Glomerular endothelial cell (primary cell): ENCODE results near the gene PDE10A. TPM values are rescaled to one million over a fixed set of nuclear protein-coding genes. Genes with fewer than 3 reads are reported as not detected.

ENCODE experiments used
- DNase-seq: peaks from one replicate; pipeline ENCODE4 v3.0.0-alpha.2; 2011; ENCODE audit warnings: low read depth, low spot score; ENCODE audit errors: extremely low read depth
- total RNA-seq: library from RNA; depleted of rRNA; stranded (reverse); fragments of >200 nt; gene quantifications from 2 replicates; pipeline ENCODE4 v1.2.3, GENCODE V29; 2015

The PDE10A gene
- 5.4 and 10.0 TPM in 2 replicates for total RNA-seq

DNA sequence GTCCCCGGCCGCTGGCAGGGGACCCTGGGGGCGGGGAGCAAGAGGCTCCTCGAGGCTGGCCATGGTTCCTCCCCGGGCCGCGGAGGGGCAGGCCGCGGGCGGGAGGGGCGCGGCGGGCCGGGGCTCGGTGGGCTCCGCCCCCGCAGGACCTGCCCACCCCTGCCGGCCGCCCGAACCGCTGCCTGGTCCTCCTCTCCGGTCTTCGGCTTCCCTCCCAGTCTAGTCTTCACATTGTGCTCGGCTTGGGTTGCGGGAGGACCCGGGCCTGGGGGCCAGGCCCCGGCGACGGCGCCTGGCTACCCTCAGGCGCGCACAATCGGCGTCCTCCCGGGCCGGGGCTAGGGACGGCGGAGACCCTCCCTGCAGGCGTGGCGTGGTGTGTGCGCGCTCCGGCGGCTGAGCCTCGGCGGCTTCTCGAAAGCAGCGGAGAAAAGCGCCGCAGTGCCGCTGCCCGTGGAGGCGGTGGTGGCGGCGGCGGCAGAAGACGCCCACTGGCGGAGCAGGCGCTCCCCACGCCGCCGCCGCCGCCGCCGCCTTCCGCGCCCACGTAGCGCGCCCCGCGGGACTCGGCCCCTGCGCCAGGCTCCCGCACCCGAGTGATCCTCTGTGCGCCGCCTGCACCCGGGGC lies at the start of gene PDE10A:
Gene PDE10A (minus strand): TSS at position 493 of the 628 bp plus-strand sequence. CDS start 430 bp downstream, at position 63.
- DNase-seq = no peak

DNA sequence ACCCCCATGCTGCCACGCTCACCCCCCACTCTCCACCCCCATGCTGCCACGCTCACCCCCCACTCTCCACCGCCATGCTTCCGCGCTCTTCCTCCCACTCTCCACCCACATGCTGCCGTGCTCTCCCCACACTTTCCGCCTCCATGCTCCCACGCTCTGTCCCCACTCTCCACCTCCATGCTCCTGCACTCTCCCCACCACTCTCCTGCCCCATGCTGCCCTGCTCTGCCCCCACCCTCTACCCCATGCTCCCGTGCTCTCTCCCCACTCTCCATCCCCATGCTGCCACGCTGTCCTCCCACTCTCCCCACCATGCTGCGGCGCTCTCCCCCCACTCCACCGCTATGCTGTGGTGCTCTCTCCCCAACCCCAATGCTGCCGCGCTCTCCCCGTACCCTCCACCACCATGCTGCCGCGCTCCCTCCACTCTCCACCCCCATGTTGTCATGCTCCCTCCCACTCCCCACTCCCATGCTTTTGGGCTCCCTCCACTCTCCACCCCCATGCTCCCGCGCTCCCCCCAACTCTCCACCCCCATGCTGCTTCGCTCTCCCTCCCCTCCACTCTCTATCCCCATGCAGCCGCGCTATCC lies 46.0 kb upstream of the PDE10A start:
- DNase-seq = no peak

DNA sequence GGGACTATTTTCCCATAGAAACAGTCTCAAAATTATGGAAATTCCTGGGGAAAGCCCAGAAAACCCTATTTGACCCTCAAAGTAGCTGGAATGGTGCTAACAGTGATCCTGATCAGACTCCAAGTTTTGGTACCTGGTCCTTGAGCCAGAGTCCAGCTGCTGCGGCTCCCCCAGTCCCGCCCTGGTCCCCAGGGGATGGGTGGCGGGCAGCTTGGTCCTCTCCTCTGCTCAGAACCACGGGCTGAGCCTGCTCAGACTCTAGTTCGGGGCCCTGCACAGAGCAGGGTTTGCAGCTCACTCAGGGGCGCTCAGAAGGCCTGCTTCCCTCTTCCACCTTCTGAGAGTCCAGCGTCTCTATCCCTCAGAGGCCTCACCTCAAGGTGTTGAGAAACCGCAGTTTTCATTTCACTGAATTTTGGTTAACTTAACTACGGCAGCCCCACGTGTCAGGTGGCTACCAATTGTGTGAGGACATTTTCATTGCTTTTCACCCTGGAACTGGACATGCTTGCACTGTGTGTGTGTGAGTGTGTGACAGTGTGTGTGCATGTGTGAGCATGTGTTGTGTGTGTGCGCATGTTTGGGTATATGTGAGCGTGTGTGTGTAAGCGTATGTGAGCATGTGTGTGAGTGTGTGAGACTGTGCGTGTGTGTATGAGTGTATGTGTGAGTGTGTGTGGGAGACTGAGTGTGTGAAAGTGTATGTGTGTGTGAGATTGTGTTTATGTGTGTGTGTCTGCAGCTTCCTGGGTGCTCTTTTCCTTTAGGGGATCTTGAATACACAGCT lies 44.2 kb upstream of the PDE10A start:
- DNase-seq = no peak

DNA sequence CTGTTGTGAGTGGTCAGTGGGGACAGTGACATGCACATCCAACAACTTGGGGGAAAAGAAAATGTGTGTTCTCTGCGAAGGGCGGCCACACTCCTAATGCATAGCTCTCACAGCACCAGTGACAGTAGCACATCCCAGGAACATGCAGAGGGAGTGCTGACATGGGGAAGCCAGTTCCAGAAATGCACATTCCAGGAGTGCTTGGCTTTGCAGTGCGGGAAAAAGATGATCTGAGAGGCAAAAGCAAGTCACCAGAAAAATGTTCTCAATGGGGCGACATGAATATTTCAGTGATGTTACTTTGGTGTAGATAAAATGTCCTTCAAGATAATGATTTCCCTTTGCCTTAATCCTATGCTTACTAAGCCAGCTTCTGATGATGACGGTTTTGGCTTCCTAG lies 42.9 kb upstream of the PDE10A start:
- no peak for DNase-seq

DNA sequence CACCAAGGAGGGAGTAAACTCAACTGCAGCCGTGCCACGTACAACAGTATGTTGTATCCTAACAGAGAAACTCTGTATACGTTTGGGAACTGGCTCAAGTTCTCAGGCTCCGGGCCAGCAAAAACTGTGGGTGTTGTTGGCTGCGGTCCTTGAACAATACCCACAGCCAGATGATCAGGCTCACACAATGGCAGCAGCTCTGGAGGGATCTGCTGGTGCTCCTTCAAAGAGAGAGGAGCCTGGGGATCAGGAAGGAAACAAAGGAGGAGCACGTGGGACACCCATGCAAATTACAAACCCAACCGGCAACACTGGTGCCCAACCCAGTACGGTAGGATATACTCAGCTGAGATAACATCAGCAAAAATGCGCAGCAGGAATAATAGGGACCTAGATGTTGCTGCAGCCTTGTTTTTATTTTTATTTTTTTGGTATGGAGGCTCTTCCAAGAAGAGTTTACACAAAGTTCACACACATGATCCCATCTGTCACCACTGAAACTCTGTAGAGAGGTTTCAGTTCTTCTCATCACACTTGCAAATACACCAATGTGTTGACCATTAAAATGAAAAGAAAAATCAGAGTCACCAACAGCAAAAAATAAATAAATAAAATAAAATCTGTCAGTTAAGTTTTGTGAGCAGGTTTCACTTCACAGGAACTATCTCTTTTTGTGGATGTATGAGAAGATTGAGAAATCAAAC lies 41.2 kb upstream of the PDE10A start:
- DNase-seq = peak; percentile 27

DNA sequence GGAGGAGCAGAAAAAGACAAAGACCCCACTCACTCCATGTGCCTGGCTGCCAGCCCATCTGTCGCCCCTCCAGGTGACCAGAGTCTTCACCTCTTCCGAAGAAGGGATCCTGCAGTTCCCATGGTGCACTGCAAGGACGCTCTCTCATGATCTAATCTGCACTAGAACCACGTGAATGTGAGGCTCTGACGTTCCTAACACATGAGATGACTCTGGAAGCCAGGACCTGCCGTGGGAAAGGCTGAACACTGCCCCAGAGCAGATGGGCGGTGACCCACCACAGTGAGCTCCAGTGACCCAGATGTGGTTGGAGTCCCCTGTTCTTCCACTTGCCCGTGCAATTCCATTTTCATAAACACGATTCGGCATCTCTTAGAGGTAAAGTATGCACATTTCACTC lies 39.6 kb upstream of the PDE10A start:
- DNase-seq = no peak

DNA sequence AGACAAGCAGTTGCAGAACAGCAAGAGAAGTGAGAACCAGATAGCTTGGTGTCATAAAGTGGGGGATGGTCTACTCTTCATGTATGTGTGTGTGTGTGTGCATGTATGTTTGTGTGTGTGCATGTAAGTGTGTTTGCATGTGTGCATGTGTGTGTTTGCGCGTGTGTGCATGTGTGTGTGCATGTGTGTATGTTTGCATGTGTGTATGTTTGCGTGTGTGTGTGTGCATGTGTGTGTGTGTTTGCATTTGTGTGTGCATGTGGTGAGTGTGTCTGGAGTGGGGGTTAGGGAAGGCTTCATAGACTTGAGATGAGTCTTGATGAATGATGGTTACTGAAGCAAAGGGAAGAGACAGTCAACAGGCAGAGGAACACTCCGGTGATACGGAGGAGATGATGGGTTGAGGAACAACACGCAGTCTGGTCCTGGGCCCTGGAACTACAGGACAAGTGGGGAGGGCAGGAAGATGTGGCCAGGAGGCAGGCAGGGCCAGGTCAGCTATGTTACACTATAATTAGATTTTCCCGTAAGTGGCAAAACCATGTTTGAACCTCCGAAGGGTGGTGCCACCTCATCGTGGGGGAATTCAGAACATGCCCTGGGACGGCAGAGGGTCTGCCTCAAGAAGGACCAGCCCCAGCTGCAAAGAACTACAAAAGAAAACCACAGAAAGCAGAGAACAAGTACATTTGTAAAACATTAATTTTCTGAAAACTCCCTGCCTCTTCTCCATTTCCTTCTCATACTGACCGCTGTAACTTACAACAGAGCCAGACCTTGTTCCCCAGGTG lies 38.7 kb upstream of the PDE10A start:
- no peak for DNase-seq

DNA sequence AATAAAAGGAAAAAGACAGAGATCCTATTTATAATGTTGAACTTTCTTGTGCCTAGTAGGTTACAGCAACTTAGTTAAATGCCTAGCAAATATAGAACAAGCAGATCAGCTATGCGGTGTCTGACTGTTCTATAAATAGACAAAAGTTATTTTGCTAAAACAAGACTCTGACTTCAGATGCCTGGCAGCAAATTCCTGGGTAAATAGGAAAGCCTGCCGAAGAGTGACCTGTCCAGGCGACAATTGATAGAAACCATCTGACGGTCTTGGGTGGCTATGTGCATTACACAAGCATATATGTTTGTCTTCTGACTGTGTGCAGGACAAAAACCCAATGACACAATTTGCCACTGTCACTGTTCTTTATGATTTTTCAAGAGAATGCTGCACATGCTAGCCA lies 38.0 kb upstream of the PDE10A start:
- DNase-seq = no peak

DNA sequence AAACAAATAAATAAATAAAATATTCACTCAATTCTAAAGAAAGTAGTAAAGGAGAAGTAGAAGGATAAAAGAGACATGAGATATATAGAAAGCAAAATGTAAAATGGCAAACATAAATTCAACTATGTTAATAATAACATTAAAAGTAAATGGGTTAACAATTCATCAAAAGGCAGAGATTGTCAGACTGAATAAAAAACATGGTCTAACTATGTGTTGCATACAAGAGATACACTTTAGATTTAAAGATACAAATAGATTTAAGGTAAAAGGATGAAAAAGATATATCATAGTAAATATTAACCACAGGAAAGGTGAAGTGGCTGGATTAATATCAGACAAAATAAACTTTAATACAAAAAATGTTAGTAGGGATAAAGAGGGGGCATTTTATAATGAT lies 35.8 kb upstream of the PDE10A start:
- DNase-seq = no peak

DNA sequence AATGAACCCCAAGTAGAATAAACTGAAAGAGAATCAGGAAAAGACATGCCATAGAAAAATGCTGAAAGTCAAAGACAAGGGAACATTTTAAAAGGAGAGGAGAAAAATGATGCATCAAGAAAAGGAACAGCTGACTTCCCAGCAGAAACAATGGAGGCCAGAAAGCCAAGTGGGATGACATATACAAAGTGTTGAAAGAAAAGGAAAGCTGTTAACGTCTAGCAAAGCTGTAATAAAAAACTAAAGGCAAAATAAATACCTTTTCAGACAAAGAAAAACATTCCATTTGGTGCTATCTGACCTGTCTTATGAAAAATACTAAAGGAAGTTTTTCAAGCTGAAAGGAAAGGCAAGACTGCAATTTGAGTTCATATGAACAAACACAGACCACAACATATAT lies 34.1 kb upstream of the PDE10A start:
- DNase-seq = no peak

DNA sequence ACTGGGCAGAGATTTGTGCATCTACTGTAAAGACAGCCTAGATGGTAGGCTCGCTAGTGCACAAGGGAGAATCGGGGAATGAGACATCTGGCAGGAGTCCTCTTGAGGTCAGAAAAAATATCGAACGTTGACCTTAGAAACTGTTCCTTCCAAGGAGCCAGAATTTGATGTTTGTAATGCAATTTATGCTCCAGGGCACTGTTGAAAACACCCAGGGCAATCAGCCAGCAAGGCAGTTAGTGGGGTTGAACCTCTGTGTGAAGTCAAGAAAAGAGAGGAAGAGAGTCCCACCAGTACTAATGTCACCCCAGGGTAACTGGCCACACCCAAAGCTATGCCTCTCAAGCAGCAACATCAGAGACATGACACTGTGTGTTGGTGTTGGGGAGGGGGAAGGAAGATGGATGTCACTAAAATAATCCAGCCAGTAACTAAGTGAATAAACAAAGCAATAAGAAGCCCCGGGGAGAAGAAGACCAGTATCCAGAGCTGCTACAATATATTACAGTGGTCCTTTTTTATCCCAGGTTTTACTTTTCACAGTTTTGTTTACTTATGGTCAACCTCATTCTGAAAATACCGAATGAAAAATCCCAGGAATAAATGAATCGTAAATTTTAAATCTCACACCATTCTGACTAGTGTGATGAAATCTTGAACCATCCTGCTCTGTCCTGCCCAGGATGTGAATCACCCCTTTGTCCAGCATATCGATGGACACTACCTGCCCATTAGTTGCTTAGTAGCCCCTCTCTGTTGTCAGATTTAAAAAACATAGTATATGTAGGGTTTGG lies 32.9 kb upstream of the PDE10A start:
- DNase-seq = no peak

DNA sequence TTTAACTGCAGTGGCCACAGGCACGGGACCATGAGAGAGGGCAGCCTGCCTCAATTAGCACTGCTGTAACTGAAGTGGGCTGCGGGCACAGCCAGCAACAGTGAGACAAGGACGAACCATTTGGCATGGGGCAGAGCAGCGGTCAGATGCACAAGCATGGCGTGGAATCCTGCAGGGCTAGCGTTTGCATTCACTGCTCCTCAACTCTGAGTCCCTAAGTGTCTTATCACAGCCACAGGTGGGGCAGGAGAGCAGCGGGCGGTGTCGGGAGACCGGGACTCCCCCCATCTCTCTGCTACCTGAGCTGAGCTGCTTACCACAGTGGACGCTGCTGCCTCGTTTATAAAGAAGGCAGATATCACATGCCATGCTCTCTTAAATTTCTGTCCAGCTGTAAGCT lies 31.3 kb upstream of the PDE10A start:
- DNase-seq = no peak

DNA sequence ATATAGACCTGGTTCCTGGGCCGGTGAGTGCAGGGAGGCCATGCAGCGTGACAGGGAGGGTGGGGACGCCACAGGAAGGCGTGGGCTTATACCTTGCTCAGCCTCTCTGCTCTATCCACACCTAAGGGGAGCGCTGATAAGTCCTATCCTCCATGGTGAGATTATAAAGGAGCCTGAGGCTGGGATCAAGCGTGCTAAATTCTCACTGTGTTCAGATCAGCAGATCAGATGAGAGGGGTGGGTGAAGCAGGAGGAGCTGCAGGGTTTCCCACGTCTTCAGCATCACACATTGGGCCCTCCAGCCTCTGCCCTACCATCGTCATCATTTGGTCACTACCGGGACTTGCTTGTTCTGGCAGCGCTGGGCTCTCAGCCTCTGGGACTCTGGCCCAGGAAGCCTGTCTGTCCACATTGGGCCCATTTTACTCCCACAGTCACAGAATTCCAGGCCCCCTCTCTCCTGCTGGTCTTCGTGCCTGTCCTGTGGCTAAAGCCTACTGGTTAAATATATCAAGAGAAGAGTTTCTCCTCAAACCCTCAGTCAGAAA lies 29.1 kb upstream of the PDE10A start:
- no peak for DNase-seq

DNA sequence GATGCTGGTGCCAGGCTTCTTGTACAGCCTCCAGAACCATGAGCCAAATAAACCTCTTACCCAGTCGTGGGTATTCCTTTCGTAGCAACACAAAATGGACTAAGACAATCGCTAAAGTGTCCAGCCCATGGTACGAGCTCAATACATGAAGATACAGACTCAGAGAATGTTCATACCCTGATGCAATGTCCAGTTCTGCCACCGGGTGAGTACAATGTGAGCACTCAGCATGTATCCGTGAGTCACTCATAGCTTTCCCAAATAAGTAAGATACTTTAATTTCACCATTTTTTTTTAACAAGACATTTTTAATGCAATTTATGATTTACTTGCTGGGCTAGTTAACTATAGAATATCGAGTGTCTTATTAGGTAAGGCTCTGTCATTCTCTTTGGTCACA lies 26.7 kb upstream of the PDE10A start:
- DNase-seq = no peak

DNA sequence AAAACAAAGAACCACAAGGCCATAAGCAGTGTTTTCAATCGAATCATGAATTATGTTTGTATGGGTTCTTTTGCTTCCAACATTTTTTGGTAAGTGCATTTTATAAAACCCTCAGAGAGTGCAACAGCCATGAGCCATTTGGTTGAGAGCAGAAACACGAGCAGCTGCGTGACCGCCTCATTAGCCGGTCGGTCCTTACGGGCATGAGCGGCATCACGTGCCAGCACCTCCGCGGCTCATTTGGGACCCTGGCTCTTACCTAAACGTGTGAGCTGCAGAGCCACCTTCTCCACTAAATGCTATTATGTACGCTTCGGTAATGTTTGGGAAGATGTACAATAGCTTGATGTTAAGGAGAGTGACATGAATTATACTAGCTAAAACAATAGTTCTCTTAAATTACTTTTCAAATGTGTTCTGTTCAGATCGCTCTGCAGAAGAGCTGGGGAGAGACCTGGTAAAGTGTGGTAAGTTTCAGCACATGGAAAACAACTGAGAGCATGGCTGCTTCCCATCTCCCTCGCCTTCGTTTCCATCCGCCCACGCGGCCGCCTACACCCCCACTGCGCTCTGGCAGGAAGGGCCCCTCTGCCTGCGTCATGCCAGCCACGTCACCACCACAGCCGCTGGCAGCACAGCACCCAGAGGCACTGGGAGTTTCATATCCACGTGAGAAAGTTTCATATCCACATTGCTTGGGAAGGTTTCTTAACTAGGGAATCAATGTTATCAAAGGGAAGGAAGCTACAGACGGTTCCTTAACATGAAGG lies 23.7 kb upstream of the PDE10A start:
- no peak for DNase-seq

DNA sequence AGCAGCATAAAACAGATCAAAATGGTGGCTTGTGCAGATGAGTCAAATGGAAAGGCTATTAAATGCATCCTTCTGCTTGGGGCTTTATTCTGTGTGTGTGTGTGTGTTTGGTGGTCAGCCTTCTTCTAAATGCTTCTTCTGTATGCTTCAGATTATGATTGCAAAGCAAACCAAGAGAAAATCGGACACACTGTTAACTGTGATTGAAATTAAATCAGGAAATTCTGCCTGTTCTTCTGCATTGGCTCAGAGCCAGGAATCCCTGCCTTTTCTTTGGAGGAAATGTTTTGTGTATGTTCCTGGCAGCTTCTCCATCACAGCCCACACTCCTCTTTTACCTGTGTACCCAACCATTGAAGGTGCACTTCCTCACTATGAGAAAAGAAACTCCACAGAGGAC lies 22.3 kb upstream of the PDE10A start:
- no peak for DNase-seq

DNA sequence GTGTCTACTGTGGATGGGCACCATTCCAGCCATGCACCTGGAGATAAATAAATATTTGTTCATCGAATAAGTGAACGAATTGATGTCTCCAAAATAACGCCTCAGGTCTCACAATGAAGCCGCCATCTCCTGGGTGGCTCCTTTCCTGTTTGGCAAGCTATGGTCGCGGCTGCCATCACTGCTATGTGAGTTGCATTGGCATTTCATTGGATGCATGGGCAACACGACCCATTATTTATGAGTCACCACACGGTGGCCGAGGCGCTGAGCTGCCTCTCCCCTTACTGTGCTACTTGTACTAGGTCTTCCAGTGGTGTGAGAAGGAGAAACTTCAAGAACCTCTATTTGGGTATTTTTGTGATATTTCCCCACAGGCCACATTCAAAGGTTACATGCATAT lies 21.3 kb upstream of the PDE10A start:
- no peak for DNase-seq

DNA sequence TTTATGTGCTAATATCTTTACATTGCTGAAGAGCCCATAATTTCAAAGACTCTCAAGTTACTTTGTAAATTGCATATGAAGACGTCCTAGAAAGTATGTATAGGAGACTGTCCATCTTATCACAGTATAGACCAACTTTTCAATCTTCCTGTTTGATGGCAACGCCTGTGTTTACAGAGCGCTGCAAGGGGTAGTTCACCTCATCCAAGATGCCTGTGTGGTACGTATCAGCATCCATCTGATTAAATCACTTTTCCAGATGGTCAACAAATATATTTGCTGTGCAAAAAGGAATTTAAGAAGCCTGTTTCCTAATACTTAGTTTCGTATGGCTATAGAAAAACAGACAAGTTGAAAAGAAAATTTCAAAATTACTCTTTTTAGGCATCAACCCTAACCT lies 17.9 kb upstream of the PDE10A start:
- no peak for DNase-seq

DNA sequence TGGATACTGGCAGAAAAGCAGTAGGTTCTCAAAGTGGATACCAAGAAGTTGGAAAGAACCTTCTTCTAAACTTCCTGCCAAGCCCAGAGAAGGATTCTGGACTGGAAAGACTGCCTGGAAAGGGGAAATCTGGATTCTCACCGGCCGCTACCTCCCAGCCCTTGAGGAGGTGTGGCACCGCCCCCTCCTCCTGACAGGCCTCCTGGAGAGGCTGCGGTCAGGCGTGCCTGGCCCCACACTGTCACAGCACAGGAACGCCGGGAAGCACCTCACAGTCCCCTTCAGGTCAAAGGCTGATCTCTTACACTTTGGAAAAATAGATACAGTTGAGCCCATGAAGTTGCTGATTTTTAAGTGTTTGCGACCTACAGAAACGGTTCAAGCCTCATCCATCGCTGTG lies 16.3 kb upstream of the PDE10A start:
- DNase-seq = no peak
